ENCODE results near the gene CYP2A6. TPM values are rescaled to one million over a fixed set of nuclear protein-coding genes. Genes with fewer than 3 reads are reported as not detected.
"Not testable (repeated sequence)": the region's sequence is repeated elsewhere in the genome, so short reads cannot be mapped to it uniquely, and the experiment has no call there.

CYP2A6 gene
- total RNA-seq, 1 donor from 2014 or later = not detected

GRCh38 chr19:40825460-40826095 is 24.7 kb downstream of the CYP2A6 start:
- DNase-seq (ENCODE audit: missing footprints); ATAC-seq: not testable (repeated sequence)

GRCh38 chr19:40824916-40825315 is 25.3 kb downstream of the CYP2A6 start:
- ATAC-seq; intact Hi-C loops (cut with DNase I); DNase-seq (ENCODE audit: missing footprints): not testable (repeated sequence)

More at GRCh38 chr19:40825460-40826095, 24.7 kb downstream of the CYP2A6 start:
- intact Hi-C loops (cut with DNase I) = not testable (repeated sequence)

GRCh38 chr19:40822704-40823553 is 27.3 kb downstream of the CYP2A6 start:
- ATAC-seq; intact Hi-C loops (cut with DNase I); DNase-seq (ENCODE audit: missing footprints): not testable (repeated sequence)

- ATAC-seq (no peak), DNase-seq (ENCODE audit: missing footprints) (no peak)
- intact Hi-C loops (cut with DNase I) = no loop called here
Observed at GRCh38 chr19:40822161-40822560, 28.1 kb downstream of the CYP2A6 start.

- intact Hi-C loops (cut with DNase I) = loop anchor here (2.0 to 10.0 kb wide), 2 partner anchors 69 to 315 kb away; partner anchors contain the start of genes ACTMAP and SNRPA
- ATAC-seq (peak; percentile 15), DNase-seq (ENCODE audit: missing footprints) (peak; percentile 74)
Observed at GRCh38 chr19:40819479-40820234, 30.6 kb downstream of the CYP2A6 start.

GRCh38 chr19:40818480-40819399 is 31.5 kb downstream of the CYP2A6 start:
- DNase-seq (ENCODE audit: missing footprints) (peak; percentile 88), ATAC-seq (peak; percentile 86)
- intact Hi-C loops (cut with DNase I) = loop anchor here (2.0 to 10.0 kb wide), 2 partner anchors 68 to 316 kb away; partner anchors contain the start of genes ACTMAP and SNRPA

- no peak for DNase-seq (ENCODE audit: missing footprints)
- ATAC-seq = no peak
- intact Hi-C loops (cut with DNase I) = loop anchor here (10.0 kb wide), 1 partner anchor 320 kb away; no protein-coding TSS in a partner anchor
Observed at GRCh38 chr19:40815223-40815622, 35.0 kb downstream of the CYP2A6 start.

- intact Hi-C loops (cut with DNase I) = loop anchor here (10.0 kb wide), 1 partner anchor 322 kb away; no protein-coding TSS in a partner anchor
- ATAC-seq (no peak), DNase-seq (ENCODE audit: missing footprints) (no peak)
Observed at GRCh38 chr19:40813182-40813581, 37.1 kb downstream of the CYP2A6 start.

GRCh38 chr19:40812571-40812970 is 37.7 kb downstream of the CYP2A6 start:
- ATAC-seq; DNase-seq (ENCODE audit: missing footprints): not testable (repeated sequence)
- intact Hi-C loops (cut with DNase I) = loop anchor here (10.0 kb wide), 1 partner anchor 322 kb away; no protein-coding TSS in a partner anchor

- ATAC-seq = no peak
- intact Hi-C loops (cut with DNase I) = loop anchor here (10.0 kb wide), 1 partner anchor 323 kb away; no protein-coding TSS in a partner anchor
- DNase-seq (ENCODE audit: missing footprints) = no peak
Observed at GRCh38 chr19:40811478-40812341, 38.5 kb downstream of the CYP2A6 start.

- ATAC-seq = peak; percentile 92
- DNase-seq (ENCODE audit: missing footprints) = peak; percentile 93
- intact Hi-C loops (cut with DNase I) = loop anchor here (10.0 kb wide), 1 partner anchor 324 kb away; no protein-coding TSS in a partner anchor
Observed at GRCh38 chr19:40810649-40811408, 39.4 kb downstream of the CYP2A6 start.

- intact Hi-C loops (cut with DNase I) = loop anchor here (10.0 kb wide), 1 partner anchor 325 kb away; no protein-coding TSS in a partner anchor
- no peak for ATAC-seq
Observed at GRCh38 chr19:40810160-40810559, 40.1 kb downstream of the CYP2A6 start.

GRCh38 chr19:40809358-40810086 is 40.7 kb downstream of the CYP2A6 start:
- DNase-seq (ENCODE audit: missing footprints) = no peak
- no peak for ATAC-seq
- intact Hi-C loops (cut with DNase I) = loop anchor here (5.0 to 10.0 kb wide), 2 partner anchors 147 to 325 kb away; no protein-coding TSS in a partner anchor

More at GRCh38 chr19:40810160-40810559, 40.1 kb downstream of the CYP2A6 start:
- no peak for DNase-seq (ENCODE audit: missing footprints)

GRCh38 chr19:40808497-40808896 is 41.8 kb downstream of the CYP2A6 start:
- no peak for ATAC-seq
- no peak for DNase-seq (ENCODE audit: missing footprints)
- intact Hi-C loops (cut with DNase I) = loop anchor here (5.0 kb wide), 1 partner anchor 146 kb away; no protein-coding TSS in a partner anchor

- DNase-seq (ENCODE audit: missing footprints) = no peak
- ATAC-seq = no peak
- intact Hi-C loops (cut with DNase I) = loop anchor here (5.0 kb wide), 1 partner anchor 146 kb away; no protein-coding TSS in a partner anchor
Observed at GRCh38 chr19:40808021-40808325, 42.3 kb downstream of the CYP2A6 start.
